Left renal cortex interstitium (tissue), 4 donors: ENCODE results near the gene ALKBH7. TPM values are rescaled to one million over a fixed set of nuclear protein-coding genes. Genes with fewer than 3 reads are reported as not detected.
"Not testable (repeated sequence)": the region's sequence is repeated elsewhere in the genome, so short reads cannot be mapped to it uniquely, and the experiment has no call there.

Experiments used
- DNase-seq, 4 donors: peaks; one replicate each; pipeline ENCODE4 v3.0.0-alpha.2; 2013; ENCODE audit warnings: low read depth in 4 of 4, low spot score in 2 of 4, missing footprints in 1 of 4
- polyA plus RNA-seq, 4 donors: library from polyadenylated mRNA; unstranded; fragments of 120-200 nt; gene quantifications; one replicate each; pipeline ENCODE4 v1.2.1, GENCODE V29; 2013; ENCODE audit not compliant: insufficient read length in 4 of 4

ALKBH7 gene
- polyA plus RNA-seq, 4 donors = 40.4 to 108 (median 76.4) TPM

DNA sequence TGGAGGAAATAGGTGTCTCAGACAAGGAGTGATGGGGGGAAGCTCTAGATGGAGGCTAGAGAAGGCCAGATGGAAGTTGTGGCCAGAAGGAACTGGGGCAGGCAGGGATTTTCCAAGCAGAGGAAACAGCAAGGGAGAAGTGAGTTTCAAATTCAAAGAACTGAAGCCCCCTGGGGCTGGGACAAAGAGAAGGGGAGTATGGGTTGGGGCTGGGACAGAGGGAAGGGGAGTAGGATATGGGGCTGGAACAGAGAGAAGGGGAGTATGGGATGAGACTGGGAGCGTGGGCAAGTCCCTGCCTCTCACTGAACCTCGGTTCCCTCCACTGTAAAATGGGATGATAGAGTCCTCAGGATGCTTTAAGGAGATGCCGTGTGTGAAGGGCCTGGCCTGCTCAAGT lies 22.2 kb downstream of the ALKBH7 start:
- no peak for DNase-seq

DNA sequence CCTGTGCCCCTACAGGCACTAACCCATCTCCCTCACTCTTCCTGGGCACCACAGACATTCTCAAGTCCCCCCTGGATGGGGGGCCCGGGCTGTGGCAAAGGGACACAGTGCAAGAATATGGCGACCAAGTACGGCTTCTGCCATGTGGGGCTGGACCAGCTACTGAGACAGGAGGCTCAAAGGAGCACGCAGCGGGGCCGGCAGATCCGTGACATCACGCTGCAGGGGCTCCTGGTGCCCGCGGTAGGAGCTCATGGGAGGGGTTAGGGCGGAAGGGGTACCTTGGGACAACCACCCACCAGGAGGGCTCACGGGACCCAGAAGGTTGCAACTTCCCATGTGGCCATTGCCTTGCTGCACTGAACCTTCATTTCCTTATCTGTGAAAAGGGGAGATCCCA lies 23.7 kb downstream of the ALKBH7 start:
- no peak for DNase-seq

DNA sequence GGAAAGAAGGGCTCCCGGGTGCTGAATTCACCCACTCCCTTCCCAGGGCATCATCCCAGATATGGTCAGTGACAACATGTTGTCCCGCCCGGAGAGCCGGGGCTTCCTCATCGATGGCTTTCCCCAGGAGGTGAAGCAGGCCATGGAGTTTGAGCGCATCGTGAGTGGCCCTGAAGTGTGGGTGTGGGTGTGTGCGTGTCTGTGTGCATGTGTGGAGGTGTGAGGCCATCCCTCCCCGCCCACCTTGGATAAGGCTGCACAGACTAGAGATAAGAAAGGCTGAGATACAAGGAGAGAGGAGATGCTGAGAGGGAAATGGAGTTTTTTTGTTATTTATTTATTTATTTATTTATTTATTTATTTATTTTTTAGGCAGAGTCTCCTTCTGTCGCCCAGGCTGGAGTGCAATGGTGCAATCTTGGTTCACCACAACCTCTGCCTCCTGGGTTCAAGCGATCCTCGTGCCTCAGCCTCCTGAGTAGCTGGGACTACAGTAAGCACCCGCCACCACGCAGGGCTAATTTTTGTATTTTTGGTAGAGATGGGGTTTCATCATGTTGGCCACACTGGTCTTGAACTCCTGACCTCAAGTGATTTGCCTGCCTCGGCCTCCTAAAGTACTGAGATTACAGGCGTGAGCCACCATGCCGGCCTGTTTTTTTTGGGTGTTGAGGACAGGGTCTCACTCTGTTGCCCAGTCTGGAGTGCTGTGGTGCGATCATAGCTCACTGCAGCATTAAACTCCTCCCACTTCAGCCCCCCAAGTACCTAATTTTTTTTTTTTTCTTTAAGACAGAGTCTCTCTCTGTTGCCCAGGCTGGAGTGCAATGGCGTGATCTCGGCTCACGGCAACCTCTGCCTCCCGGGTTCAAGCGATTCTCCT lies 27.7 kb downstream of the ALKBH7 start:
- not testable (repeated sequence) for DNase-seq

DNA sequence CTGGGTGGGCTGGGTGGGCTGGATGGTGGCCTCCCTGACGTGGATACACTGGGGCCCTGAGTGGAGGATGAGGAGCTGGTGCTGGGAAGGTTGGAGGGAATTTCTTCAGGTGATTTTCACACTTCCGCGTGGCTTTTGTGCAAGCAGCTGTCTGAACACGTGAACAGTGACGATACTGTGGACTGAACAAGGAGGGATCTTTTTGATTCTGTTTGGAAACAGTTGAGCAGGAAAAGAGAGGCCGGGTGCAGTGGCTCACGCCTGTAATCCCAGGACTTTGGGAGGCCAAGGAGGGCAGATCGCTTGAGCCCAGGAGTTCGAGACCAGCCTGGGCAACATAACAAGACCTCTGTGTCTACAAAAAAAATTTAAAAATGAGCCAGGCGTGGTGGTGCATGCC lies 29.5 kb downstream of the ALKBH7 start:
- no peak for DNase-seq

DNA sequence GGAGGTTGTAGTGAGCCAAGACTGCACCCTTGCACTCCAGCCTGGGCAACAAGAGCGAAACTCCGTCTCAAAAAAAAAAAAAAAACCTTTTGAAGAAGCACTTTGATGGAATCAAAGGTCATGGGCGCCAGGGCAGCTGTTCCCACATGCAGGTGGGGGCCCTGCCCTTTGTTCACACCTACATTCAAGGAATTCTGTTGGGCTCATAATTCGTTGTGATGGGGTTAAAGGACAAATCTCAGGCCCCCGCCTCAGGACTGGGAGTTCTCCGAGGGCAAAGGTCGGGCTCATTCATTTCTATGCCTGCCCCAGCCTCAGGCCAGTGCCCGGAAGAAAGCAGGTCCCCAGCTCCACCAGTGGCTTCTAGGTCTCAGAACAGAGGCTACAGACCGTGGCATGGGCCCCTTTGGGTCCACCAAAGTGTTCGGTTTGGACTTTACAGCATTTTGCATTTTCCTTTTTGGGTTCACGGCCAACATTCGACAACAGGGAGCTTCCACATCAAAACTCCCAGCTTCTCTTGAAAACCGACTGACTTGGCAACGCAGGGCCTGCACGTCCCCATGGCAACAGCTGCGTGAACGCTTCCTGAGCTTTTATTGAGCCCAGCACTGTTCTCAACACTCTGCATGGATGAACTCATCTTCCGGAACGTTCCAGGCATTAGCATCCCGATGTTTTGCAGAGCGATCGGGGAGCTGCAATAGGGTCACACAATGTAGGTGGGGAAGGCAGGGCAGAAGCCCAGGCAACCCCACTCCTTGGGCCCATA lies 30.4 kb downstream of the ALKBH7 start:
- DNase-seq = peak in 1 of 4 donors; percentile 54

DNA sequence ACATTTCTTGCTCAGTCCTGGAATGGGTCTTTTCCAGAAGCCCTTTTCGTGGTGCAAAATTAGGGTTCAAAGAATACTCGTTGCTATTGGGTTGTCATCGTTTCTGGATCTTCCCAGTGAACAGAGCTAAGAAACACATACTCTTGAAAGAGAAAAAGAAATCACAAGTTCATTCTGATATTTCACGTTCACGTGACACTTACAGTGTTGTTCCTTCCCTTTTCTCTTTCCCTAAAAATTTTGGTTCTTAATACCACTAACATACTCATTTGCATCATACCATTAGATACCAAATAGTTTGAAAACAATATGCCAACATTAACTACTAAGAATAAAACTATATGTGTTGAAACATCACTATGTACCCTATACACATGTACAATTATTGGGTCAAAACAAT lies 33.8 kb downstream of the ALKBH7 start:
- DNase-seq = no peak

DNA sequence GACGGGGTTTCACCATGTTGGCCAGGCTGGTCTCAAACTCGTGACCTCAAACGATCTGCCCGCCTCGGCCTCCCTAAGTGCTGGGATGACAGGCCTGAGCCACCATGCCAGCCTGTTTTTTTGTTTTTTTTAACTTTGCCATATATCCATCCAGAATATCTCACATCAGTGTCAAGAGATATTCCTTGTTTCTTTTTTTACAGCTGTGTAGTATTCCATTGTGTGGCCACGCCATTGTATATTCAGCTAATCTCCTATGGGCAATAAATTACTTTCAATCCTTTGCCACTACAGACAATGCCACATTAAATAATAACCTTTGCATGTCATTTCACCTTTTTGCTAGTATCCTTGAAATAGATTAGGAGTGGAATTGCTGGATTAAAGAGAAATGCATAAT lies 36.8 kb downstream of the ALKBH7 start:
- DNase-seq = no peak

DNA sequence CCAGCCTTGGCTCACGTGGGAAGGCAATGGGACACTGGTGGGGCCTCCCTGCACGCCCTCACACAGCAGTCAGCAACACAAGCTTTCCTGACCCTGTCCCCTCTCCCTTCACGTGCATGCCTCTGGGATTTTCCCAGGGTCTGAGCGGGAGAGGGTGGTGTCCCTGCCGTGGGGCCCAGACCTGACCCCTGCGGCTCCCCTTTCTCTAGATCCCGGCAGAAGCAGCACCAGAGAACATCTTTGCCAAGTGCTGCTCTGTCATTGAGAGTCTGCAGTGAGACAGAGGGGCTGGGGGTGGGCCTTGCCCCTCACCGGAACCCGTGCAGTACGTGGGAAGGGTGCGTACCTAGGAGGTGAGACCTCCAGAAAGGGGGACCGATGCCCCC lies 39.5 kb downstream of the ALKBH7 start:
- DNase-seq = no peak

DNA sequence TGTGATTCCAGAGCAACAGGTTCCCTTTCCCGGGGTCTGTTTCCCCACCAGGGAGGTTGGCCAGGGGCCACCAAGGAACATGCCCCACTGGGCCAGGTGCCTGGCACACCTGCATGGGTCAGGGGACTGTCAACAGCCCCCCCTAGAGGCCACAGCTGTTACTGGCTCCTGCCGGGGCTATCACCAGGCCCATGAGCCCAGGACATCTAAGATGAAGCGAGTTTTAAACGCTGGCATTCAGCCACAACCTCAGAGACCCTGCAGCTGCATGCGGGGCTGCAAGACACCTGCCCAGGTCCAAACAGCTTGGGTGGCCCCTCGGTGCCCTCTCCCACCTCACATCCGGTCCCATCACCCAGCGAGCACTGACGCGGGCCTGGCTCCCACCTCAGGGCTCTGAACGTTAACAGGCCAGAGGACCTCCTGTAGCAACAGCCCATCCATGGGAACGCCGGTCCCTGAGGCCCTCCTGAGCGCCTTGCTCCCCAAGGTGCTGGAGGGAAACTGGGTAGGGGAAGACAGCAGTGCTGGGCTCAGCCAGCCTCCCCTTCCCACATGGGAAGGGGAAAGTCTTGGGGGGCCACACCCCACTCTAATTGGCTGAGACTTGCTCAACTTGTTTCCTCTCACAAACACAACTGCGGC lies 40.0 kb downstream of the ALKBH7 start:
- DNase-seq = no peak

DNA sequence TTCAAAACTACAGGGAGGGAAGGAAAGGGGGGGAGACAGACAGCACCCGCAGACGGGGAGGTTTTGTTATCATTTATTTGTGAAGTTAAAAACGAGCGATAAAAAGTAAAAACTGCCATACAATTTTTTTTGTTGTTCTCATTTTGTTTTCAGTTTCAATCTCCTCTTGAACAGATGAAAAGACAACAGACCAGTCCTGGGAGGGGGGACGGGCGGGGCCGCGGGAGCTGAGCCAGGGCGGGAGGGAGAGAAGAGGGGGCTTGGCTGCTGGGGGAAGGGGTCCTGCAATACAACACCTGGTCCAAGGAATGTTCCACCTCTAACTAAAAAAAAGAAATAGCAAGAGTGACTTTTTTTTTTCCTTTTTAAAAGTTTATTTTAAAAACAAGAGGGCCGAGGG lies 40.7 kb downstream of the ALKBH7 start:
- no peak for DNase-seq

DNA sequence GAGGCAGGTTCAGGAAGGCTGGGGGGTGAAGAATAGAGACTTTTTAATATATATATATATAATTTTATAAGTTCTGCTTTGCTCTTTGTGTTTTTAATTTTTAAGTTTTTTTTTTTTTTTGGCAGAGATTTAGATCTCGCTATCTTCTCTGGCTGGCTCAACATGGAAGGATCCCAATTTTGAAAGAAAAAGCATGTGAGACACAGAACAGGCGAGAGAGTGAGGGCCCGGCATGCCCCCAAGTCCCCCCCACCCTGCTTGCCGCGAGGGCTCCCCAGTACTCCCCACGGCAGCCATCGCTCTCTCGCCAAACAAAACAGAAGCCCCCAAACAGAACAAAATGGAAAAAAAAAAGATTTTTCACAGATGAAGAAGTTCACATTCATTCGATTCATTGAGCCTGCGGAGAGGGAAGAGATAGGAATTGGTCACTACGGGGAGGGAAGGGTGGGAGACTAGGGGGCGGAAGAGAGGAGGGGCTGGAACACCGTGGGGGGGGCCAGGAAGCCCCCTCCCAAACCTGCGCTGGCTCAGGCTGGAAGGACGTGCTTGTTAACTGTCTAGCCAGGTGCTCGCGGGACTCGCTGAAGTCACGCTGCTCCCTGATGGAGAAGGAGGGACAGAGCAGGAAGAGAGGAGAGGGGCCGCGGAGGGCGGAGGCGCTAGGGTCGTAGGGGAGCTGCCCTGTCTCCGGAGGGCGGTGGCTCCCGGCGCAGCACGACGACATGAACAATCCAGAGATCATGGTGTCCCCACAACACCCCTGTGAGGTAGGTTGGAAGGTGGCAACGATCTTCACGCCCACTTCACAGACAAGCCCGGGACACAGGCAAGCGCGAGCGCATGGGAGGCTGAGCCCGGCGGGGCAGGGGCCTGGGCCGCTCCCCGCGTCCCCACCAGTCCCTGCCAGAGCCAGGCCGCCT lies 41.4 kb downstream of the ALKBH7 start:
- no peak for DNase-seq

DNA sequence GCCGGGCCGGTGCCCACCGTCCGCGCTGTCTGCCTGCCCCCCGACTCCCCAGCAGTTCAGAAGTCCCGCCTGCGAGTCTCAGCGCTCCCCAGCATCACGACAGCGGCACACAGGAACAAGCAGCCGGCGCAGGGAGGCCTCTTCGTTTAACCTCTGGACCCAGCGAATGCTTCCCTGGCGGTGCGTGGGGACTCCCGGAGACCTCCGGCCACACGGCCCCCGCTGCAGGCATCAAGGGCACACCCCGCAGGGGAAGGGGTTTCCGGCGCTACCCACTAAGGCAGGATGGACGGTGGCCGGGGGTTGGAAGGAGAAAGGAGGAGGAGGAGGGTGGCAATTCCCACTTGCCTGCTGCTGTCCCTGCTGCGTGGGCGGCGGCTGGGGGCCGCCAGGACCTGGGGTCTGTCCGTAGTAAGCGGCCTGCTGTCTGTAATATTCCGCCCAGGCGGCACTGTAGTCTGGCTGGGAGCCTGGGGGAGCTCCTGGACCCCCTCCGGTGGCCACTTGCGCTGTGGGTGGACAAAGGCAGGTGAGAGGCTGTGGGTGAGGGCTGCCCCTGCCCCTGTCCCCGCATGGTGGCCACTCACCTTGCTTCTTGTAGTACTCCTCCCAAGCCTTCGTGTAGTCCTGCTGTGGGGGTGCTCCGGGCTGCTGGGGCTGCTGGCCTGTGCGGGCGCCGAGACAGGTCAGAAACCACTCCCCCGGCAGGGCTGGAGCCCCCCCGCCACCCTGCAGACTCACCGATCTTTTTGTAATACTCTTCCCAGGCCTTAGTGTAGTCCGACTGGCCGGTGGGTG lies 42.4 kb downstream of the ALKBH7 start:
- DNase-seq = no peak

DNA sequence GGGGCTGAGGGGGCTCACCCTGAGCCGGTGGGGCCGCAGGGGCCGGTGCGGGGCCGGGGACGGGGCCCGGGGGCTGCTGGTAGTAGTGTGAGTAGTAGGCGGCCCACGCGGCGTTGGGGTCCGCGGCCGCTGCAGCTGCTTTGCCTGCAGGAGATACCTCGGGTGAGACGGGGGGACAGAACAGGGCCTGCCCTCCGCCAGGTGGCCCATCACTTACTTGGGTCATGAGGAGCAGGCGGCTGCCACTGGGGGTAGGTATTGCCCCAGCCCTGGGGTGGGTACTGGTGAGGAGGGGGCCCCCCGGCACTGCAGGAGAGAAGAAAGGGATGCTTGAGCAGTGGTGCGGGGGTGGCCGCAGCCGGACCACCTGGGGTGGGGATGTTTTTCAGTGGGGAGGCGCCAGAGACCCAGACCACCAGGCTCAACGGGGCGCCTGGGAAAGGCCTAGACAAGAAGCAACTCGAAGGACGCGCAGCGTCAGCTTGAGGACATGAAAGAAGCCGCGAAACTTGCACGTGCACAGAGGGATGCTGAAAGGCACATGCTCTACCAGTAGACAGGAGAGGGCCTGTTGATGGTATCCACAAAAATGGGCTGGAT lies 43.1 kb downstream of the ALKBH7 start:
- no peak for DNase-seq

DNA sequence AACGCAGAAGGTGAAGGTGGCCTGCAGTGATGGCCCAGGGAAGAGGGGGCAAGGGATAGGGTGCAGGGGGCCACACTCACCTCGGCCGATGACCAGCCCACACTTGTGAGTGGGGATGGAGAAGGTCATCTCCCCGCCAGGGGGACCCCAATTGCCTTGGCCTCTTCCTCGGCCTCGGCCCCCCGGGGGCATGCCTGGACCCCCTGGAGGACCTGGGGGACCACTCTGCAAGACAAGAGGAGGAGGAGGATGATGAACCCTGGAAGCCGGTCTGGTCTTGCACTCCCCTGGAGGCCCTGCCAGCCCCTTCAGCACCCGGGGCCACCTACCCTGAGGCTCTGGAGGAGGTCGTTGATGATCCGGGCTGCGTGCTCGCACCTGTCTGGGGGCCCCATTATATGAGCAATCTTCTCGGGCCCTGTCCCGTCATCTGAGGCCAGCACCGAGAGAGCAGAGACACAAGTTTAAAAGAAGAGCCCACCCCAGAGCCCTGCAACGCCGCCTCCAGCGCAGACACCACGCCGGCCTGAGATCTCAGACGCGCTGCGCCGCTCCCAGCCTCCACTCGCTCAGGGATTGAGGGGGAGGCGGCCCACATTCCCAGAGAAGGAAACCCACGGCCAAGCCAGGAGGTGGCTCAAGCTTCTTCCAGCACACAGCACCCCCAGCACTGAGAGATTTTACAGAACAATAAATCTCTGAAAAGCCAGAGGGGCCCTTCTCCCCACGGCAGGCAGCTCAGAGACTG lies 44.2 kb downstream of the ALKBH7 start:
- no peak for DNase-seq

DNA sequence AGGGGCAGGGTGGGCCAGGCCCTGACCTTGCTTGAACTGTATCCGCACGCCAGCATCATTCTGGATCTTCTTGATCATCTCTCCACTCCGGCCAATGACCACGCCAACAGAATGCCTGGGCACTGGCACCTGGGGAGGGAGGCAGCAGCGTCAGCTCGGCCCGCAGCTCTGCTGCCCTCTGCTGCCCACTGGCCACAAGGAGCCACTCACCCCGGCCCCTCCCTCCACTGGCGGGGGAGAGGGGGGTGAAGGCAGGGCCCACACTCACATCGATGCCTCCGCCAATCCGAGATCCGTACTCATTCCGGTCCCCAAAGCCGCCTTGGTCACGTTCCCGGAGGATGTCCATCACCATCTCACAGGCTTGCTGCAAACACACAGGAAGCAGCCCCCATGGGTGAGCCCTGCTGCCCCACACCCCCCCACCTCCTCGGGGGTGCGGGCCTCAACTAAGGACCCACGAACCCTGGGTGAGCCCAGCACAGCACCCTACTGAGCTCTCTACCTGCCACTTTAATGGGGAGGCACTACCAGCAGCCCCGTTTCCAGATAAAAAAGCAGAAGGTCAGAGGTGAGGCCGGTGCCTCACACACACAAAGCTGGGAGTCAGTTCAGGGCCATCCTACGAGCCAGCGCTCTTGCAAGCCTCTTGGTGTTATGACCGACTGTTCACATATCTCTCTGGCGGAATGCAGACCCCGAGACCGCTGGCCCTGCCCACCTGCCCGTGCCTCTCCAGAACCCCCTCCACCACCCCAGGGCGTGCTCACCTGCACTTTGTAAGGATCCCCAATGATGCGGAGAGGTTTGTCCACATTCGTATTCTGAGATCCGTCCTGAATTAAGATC lies 45.3 kb downstream of the ALKBH7 start:
- no peak for DNase-seq

DNA sequence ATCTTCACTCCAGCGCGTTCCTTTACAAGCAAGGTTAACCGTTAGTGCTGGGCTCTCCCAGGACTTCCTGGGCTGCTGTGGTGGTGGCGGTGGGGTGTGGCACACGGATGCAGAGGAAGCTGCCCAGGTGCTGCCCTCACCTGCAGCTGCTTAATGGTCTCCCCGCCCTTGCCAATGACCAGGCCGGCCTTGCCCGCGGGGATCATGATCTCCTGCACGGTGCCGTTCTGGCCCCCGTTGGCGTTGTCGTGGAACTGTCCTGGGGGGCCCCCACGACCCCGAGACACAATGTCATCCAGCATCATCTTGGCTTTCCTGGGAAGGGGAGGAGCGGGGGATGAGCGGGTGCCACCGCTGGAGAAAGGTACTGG lies 46.0 kb downstream of the ALKBH7 start:
- DNase-seq = no peak
